Measurements from ENCODE around the gene NIN. TPM values are rescaled to one million over a fixed set of nuclear protein-coding genes. Genes with fewer than 3 reads are reported as not detected.
"Not testable (repeated sequence)": the region's sequence is repeated elsewhere in the genome, so short reads cannot be mapped to it uniquely, and the experiment has no call there.

The NIN gene
- polyA plus RNA-seq, 1 donor from 2014 or later = 47.6 TPM

- Histone ChIP-seq H3K9me2 (ENCODE audit: insufficient read depth, low read length) (no peaks in the 10 kb centered on the region), H3F3A (ENCODE audit: insufficient read depth, low read length, poor library complexity, severe bottlenecking) (no peaks in the 10 kb centered on the region), H3K79me2 (replicated peaks; ENCODE audit: insufficient read depth, low read length) (no peaks in the 10 kb centered on the region), H3K27me3 (ENCODE audit: insufficient read depth, low read depth, low read length) (no peaks in the 10 kb centered on the region), H3K4me2 (ENCODE audit: low read length) (no peak overlapping the region), H3K36me3 (ENCODE audit: insufficient read depth, low read length) (no peaks in the 10 kb centered on the region), H3K27ac (ENCODE audit: low read length) (no peak overlapping the region), H3K9ac (ENCODE audit: low read length) (no peak overlapping the region), H3K4me3 (ENCODE audit: low read length) (no peak overlapping the region), H2AFZ (ENCODE audit: low read depth, low read length) (no peak overlapping the region), H3K9me3 (ENCODE audit: low read length) (no peaks in the 10 kb centered on the region), H4K20me1 (ENCODE audit: insufficient read depth) (no peaks in the 10 kb centered on the region)
- TF ChIP-seq SMC3 (conservative IDR thresholded peaks at IDR 0.05; ENCODE audit: poor library complexity) (no peak), RAD21 (conservative IDR thresholded peaks at IDR 0.05) (no peak), CTCF (IDR thresholded peaks at IDR 0.05; ENCODE audit: poor library complexity, severe bottlenecking) (no peak), EP300 (conservative IDR thresholded peaks at IDR 0.05; ENCODE audit: poor library complexity, severe bottlenecking) (no peak), REST (IDR thresholded peaks at IDR 0.05; ENCODE audit: borderline replicate concordance) (no peak), POLR2AphosphoS5 (IDR thresholded peaks at IDR 0.05) (no peak), MXI1 (conservative IDR thresholded peaks at IDR 0.05; ENCODE audit: poor library complexity, severe bottlenecking) (no peak), TAF1 (IDR thresholded peaks at IDR 0.05; ENCODE audit: low read depth) (no peak), EZH2 (IDR thresholded peaks at IDR 0.05; ENCODE audit: borderline replicate concordance, insufficient read depth, low read length, poor library complexity, severe bottlenecking) (no peak)
These were observed 126.4 kb downstream of the NIN start for GRCh38 chr14:50704454-50705010.

- H2AFZ ChIP-seq (ENCODE audit: low read depth, low read length) = no peak overlapping the region
- no peak overlapping the region for H3K4me2 ChIP-seq (ENCODE audit: low read length)
- H3K79me2 ChIP-seq (replicated peaks; ENCODE audit: insufficient read depth, low read length) = no peaks in the 10 kb centered on the region
- H3K9me2 ChIP-seq (ENCODE audit: insufficient read depth, low read length) = no peaks in the 10 kb centered on the region
- H3F3A ChIP-seq (ENCODE audit: insufficient read depth, low read length, poor library complexity, severe bottlenecking) = no peaks in the 10 kb centered on the region
- no peaks in the 10 kb centered on the region for H3K27me3 ChIP-seq (ENCODE audit: insufficient read depth, low read depth, low read length)
- no peaks in the 10 kb centered on the region for H3K36me3 ChIP-seq (ENCODE audit: insufficient read depth, low read length)
- no peak overlapping the region for H3K27ac ChIP-seq (ENCODE audit: low read length)
- TF ChIP-seq SMC3 (conservative IDR thresholded peaks at IDR 0.05; ENCODE audit: poor library complexity) (no peak), EZH2 (IDR thresholded peaks at IDR 0.05; ENCODE audit: borderline replicate concordance, insufficient read depth, low read length, poor library complexity, severe bottlenecking) (no peak), EP300 (conservative IDR thresholded peaks at IDR 0.05; ENCODE audit: poor library complexity, severe bottlenecking) (no peak), REST (IDR thresholded peaks at IDR 0.05; ENCODE audit: borderline replicate concordance) (no peak), POLR2AphosphoS5 (IDR thresholded peaks at IDR 0.05) (no peak), CTCF (IDR thresholded peaks at IDR 0.05; ENCODE audit: poor library complexity, severe bottlenecking) (no peak), RAD21 (conservative IDR thresholded peaks at IDR 0.05) (no peak), TAF1 (IDR thresholded peaks at IDR 0.05; ENCODE audit: low read depth) (no peak), MXI1 (conservative IDR thresholded peaks at IDR 0.05; ENCODE audit: poor library complexity, severe bottlenecking) (no peak)
- no peak overlapping the region for H3K9ac ChIP-seq (ENCODE audit: low read length)
- H3K9me3 ChIP-seq (ENCODE audit: low read length) = peaks cover 6% of the 10 kb centered on the region
- H3K4me3 ChIP-seq (ENCODE audit: low read length) = no peak overlapping the region
- no peaks in the 10 kb centered on the region for H4K20me1 ChIP-seq (ENCODE audit: insufficient read depth)
These were observed 133.2 kb downstream of the NIN start for GRCh38 chr14:50697659-50698290.

- not testable (repeated sequence) for H3K9me3 ChIP-seq (ENCODE audit: low read length); H4K20me1 ChIP-seq (ENCODE audit: insufficient read depth); H3K27me3 ChIP-seq (ENCODE audit: insufficient read depth, low read depth, low read length); H3K79me2 ChIP-seq (replicated peaks; ENCODE audit: insufficient read depth, low read length); H3K36me3 ChIP-seq (ENCODE audit: insufficient read depth, low read length); H3K9ac ChIP-seq (ENCODE audit: low read length); H3K9me2 ChIP-seq (ENCODE audit: insufficient read depth, low read length); H3K27ac ChIP-seq (ENCODE audit: low read length); H3K4me2 ChIP-seq (ENCODE audit: low read length); H2AFZ ChIP-seq (ENCODE audit: low read depth, low read length); H3F3A ChIP-seq (ENCODE audit: insufficient read depth, low read length, poor library complexity, severe bottlenecking); H3K4me3 ChIP-seq (ENCODE audit: low read length)
These were observed 136.7 kb downstream of the NIN start for GRCh38 chr14:50694260-50694659.
